HG03159 (cell line): ENCODE results near the gene SUFU.

Experiments used
- ATAC-seq: cut with Tn5 transposase; IDR thresholded peaks from one replicate; pipeline ENCODE4 v1.9.1; 2021; ENCODE audit warnings: mild to moderate bottlenecking, moderate library complexity; ENCODE audit not compliant: unreplicated experiment

Gene SUFU

DNA sequence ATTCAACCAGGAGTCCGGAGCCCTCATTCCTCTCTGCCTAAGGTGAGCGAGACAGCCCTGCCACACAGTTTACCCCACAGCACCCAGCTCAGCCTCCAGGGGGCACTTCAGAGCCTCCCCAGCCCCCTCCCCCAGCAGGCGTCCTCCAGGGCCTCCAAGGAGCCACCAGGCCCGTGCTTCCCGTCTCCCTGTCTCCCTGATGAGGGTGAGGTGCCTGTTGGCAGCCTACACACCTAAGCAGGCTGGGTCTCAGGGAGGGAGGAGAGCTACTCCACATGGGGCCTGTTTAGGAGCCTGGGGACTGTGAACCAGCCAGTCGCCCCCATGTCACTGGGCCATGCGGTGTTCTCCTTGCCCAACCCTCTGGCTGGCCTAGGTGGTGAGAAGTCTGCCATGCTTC, 111.6 kb downstream of the SUFU start:
- ATAC-seq: no peak

DNA sequence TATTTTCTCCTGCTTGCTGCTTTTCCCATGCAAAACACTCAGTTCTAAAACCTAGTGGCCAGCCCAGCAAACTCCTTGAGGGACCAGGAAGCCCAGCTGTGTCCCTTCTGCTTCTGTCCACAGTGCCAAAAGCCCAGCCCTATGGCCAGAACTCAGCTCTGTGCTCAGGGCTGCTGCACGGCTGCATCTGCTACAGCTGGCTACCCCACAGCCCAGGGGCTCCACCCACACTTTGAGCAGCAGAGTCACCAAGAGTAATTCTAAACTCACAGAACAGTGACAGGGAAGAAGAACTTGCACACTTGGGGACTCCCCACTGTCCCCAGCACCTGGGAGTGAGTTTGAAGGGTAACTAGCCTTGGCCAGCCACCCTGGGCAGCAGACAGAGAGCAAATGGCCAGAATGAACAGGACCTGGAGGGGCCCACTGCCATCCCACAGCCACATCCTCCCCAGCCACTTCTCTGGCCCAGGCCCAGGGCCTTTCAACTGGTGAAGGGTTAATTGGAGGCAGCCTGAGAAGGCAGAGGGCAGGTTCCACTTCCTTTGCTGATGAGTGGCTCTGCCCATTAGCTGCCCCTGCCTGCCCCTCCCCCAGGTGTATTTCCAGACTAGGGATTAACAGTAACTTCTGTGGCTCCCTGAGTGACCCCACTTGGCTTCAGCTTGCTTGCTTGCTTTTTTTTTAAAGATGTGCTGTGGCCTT, 112.4 kb downstream of the SUFU start:
- no peak for ATAC-seq

DNA sequence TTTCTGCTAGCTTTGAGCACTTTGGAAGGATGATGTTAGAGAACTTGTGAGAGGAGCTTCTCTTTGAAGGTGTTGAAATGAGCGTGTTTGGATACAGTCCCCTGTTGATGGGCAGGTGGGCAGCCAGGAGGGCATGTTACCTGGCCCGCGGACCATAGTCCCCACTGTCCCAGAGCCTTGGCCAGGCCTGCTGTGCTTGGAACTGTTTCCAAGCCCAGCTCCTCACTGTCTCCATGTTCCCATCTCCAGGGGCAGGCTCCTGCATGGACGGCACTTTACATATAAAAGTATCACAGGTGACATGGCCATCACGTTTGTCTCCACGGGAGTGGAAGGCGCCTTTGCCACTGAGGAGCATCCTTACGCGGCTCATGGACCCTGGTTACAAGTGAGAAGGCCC, 113.3 kb downstream of the SUFU start:
- no peak for ATAC-seq

DNA sequence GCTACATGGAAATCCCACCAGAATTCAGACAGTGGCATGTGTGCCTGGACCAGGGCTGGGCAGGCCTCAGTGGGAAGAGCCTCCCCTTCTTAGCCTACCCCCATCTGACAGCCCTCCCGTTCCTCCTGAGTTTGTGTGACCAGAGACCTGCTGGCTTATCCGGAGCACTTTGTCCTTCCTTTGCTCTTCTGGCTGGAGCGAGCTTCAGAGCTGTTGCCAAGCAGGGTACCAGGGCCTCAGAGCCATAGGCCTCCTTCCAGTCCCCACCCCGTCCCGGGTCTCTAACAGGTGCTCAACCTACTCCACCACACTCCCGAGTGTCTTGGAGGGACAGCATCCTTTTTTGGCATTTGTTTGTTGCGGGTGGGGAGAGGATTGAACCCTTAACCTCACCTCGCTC, 114.0 kb downstream of the SUFU start:
- ATAC-seq: no peak

DNA sequence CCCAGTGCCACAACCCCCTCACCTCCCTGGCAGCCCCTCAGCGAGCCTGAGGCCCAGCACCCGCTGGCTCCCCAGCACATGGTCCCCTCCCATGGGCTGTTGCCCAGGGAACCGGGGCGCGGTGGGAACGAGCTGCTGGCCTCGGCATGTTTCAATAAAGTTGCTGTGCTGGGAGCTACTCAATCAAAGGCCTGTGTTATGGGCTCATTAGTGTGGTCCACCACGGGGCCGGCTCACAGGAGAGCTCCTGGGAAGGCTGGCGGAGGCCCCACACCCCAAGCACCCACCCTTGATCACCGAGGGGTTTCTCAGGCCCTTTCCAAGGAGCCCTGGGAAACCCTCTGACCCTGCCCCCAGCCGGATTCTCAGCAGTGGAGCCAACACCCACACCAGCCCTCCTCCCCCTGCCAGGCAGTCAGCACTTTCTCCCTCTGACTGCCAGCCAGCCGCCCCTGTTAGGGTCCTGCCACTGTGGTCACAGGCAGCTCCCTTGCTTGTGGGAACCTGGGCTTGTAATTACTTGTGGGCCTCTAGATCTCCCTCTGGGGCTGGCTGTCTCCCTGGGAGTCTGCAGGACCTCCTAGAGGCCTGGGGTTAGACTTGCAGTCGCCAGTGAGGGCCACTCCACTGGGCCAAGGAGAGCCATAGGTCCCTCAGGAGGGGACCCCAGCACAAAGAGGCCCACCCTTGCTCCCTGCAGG, 115.7 kb downstream of the SUFU start:
- no peak for ATAC-seq

DNA sequence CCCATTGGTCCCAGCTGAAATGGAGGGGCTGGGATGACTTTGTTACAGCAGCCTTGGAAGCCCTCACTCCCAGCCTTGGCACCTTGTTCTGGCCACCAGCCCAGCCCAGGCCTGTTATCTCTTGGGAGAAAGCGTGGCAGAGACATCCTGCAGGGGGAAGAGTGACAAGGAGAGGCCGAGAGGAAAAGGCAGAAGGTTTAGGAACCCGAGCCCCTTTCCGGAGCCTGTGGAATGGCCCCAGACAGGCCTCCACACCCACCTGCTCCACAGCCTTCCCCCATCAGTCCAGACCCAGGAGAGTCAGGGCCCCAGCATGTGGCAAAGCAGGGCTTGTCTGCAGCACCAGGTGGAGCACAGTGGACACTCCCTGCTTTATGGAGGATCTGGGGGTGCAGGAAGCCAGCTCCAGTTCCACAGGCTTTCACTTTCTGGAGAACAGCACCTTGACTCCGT, 116.4 kb downstream of the SUFU start:
- no peak for ATAC-seq

DNA sequence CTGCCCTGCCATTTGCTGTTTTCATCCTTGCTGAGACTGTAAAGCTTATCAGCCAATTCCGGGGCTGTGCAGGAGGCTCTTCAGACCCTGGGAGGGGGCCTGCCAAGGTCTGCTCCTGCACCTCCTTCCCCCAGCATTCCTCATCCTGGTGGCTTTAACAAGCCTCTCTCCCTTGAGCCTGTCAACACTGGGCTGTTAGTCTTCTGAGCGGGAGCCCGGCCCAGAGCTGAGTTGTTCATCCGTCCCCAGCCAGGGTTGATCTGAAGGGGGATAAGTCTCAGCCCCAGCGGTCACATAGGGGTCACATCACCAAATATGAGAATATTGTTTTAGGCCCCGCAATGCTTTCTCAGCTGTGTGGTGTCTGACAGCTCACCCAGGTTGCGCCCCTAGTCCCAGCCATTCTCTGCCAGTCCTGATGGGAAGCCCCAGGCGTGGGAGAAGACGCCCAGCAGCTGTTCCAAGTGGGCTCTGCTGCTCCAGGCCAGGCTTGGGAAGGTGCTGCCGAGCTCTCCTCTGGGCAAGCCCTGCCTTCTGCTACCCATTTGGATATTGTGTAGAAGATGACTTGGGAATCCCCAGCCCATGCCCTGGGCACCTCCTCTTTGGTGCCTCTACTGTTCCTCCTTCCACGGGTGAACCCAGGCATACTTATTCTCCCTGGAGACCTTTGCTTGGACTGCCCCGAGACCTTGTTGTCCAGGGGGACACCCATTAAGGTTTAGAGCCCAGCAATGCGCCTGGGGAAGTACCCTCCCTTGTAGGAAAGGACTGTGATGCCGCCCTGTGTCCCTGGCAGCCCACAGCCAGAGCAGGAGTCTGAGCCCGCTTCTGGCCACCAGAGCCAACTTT, 117.0 kb downstream of the SUFU start:
- ATAC-seq: no peak

DNA sequence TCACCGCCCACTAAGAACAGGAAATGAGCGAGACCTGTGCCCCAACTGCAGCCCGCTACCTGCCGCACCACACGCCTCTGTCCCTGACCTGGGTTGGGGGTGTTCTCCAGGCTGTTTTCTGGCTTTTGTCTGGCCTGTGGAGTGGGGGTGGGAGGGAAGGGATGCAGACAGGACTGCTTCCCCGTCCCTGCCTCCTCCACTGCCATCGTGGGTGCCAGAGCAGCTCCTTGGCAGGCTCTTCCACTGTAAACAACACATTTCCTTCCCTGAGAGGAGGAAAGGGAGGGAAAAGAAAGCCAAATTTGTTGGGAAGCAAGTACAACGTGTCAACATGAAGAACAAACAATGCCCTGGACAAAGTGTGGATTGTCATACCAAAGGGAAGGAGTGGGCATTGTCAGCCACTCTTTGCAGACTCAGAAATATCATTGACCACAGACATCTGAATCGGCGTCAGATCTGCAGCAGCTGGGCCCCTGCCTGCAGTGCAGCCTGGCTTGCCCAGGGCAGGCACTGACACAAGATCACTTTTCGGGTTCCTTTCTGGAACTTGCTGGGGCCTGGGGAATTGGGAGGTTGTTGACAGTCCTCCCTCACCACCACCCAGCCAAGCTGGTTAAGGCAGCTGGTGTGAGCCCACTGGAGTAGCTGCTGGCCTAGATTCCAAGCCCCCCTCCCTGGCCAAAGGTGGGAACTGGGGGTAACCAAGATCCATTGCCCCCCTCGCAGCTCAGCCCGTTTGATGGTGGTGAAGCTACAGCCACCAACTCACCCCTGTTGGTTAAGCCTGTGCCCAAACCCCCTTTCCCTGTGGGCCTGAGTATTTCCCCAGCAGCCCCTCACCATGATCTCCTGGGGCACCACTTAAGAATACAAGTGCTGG, 117.9 kb downstream of the SUFU start:
- no peak for ATAC-seq

DNA sequence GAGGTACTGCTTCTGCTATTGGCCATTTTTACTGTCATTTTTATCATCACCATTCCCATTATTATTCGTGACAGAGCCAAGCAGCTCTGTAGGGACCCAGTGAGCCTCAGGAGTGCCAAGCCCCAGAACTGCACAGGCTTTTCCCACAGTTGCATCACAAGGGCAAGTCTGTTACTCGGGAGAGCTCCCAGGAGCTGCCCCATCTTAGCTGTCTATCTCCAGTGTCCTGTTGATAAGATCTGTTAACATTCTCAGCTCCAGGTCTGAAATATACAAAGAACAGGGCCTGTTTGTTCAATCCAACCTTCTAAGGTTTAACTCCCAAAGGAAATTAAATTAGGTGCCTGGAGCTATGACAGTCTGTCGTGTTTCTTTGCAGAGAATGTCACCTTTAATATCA, 120.3 kb downstream of the SUFU start:
- no peak for ATAC-seq

DNA sequence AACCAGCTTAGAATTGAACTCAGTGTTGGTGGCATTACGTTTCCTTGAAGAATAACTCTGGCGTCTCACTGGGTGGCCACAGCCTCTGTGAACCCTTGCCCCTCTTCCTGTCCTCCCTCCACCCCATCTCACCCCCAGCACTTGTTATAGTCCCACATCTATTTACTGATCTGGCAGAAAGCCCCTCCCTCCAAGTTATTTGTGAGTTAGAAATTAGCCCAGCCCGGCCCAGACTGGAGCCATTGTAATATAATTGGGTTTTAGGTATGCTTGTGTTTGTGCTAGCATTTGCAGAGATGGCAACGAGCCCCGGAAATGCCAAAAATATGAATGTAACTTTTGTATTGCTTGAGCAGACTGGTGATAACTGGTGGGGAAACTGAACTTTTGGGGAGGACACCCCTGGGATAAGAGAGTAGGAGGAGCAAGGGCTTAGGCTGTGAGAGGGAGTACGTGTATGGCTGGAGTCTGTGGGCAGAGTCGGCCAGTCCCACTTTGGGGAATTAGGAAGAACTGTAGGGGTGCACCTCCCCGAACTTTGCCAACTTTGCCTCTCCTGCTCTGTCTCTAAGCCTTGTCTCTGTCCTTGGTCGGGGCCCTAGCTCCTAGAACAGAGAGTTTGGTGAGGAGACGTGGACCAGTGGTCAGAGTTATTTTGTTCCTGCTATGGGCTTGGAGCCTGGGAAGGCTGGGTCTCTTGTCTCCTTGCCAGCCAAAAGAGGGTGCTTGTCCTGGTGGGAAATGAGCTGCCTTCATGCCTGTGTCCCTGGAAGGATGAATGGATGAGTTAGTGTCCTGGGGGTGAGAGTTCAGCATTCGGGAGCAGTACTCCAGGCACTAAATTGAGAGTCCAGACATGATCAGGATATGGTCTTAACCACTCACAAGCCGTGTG, 121.2 kb downstream of the SUFU start:
- no peak for ATAC-seq

DNA sequence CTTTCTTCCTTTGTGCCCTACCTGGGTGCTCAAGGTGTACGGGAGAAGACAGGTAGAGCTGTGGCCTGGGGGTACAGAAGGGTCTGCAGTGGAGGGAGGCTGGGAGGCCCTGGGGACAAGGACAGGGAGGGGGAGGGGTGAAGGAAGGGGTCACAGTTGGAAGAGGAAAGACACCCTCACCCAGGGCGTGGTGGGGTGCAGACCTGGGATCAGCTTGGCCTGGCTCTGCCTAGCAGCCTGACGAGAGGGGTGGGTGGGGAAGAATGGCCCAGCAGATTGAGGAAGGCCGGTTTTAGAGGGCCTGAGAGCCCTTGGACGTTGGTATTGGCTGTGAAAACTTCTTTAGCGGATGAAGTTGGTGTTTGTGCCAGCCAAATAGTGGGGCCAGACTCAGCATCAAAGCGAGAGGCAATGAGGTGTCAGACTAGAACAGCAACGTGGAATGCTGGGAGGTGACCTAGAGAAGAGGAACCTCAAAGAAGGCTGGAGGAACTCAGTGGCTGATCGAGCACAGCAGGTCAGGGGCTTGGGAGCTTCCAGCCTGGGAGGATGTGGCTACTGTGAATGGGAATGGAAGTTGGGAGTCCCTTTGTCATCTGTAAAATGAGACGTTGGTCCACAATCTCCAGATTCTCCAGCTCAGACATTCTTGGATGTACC, 122.4 kb downstream of the SUFU start:
- no peak for ATAC-seq

DNA sequence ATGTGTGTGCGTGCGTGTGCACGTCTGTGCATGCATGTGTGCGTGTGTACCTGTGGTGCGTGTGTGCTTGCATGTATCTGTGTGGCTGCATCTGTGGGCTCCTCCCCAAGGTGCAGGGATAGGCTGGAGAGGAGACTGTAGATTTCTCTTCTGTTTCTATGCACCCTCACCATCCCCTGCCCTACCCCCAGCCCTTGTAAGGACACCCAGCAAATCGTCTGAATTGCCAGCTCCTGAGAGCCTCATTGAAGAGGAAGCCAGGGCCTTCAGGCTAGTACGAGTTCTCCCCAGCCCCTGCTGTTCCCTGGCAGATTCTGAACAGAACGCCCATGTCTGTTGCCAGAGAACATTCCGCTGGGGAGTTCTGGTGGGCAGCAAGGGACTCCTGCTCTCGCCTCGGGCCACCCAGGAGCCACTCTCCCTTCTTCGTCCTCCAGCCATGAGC, 123.5 kb downstream of the SUFU start:
- ATAC-seq: no peak

DNA sequence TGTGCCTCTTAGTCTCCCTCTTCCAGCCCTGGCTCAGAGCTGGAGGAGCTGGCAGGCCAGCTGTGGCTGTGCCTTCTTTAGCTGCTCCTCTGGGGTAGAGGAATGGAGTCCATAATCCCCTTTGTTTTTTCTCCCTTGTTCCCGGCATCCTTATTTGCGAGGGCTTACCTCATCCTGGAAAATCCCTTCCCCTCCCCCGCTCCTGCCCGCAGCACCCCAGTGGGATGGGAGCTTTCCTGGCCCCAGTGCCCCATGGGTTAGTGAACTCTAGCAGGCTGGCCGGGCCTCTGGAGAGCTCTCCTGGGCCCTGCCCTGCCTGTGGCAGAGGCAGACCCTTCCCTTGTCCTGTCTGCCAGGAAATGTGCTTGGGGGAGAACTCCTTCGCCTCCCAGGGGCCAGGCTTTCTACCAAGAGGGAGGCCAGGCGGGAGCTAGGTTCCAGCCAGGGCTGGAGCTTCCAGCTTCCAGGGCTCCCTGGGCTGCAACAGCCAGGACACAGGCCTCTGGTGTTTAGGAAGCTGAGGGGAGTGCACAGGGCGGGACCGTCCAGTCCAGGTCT, 124.0 kb downstream of the SUFU start:
- no peak for ATAC-seq

DNA sequence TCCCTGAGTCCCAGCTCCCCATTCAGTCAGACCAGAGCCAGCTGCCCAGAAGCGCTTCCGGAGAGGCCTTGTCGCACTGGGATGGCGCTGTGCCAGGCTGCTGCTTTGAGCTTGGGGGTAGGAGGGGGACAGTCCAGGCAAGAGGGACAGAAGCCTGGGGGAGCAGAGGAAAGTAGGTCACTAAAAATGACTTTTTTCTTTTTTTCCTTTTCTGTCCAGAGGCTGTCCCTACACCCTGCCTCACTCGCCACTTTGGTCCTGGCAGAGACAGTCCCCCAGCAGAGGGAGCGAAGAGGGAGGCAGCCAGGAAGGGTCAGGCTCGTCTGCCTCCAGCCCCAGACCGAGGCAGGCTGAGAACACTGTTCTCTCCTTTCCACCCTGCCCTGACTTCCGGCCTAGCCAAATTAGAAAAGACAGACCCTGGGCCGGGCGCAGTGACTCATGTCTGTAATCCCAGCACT, 124.7 kb downstream of the SUFU start:
- ATAC-seq: no peak

DNA sequence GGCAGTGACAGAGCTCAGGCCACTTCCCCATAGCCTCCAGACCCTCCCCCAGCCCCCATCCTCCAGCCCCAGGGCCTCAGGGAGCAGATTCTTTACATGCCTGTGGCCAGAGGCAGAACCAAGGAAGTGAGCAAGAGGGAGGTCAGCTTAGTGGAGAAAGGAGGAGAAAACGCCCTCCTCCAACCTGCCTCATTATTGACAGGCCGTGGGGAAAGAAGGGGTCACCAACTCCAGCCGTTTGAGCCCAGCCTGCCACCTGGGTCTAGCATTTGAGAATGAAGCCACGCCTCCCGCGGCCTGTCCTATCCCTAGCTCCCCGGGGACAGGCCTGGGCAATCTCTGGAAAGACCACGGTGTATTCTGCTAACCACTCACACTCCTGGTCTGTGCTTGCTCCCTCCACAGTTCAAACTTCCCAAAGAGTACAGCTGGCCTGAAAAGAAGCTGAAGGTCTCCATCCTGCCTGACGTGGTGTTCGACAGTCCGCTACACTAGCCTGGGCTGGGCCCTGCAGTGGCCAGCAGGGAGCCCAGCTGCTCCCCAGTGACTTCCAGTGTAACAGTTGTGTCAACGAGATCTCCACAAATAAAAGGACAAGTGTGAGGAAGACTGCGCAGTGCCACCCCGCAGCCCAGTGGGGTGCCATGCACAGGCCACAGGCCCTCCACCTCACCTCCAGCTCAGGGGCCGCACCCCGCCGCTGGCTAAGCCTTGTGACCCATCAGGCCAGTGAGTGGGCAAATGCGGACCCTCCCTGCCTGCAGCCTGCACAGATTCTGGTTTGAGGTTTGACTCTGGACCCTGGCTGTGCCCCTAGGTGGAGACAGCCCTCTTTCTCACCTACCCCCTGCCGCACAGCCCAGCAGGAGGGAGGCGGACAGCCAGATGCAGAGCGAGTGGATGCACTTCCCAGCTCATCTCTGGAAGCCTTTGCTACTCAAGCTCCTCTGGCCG, 126.2 kb downstream of the SUFU start:
- no peak for ATAC-seq

DNA sequence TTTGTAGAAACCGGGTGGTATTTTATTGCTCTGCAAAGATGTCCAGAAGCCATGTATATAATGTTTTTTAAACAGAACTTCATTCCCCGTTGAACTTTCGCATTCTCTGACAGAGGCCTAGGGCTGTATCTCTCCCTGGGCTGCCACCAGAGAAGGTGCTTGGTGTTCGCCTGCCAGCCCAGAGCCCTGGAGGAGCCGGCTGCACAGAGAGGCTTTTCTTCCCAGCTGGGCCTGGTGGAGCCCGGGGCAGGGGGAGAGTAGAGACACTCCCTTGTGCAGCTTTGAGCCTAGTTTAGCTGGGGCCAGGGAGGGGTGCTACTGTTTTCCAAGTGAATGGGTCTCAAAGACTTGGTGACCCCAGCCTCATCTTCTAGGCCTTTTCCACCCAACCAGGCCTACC, 126.9 kb downstream of the SUFU start:
- no peak for ATAC-seq

DNA sequence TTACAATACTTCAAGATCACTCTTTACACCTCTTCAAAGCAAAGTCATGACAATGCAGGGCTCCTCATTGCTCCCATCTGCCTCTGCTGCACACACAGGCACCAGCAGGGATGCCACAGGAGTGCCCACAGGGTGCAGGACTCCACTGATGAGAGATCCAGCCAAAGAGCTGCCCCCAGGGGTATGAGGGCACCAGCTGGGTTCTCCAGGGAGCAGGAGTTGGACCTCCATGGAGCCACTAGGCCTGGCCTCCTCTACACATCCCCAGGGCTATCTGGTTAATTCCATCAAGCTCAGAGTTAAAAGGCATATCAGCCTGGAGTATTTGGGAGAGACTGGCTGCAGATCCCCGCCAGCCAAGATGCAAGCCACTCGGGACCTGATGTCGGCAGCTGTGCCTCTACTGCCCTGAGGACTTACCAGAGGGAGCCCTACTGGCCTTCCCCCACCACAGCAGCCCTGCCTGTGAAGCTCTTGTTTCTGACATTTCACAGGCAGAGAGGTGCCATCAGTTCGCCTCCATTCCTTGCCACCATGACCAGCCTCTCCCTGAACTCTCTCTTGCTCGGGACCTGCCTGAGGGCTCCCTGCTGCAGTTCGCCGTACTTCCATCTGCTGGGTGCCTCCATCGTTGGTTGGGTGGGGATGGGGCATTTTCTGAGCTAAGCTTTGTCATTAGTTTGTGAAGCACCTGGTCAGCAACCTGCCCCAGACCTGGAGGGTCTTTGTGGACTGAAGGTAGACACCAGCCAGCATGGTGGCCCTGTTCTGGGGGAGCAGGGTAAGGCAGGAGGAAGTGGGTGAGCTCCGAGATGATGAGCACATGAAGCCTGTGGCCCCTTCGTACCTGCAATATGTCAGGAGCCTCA, 128.0 kb downstream of the SUFU start:
- no peak for ATAC-seq
